ENCODE measurements around the gene RNASEH2B.

The RNASEH2B gene

DNA sequence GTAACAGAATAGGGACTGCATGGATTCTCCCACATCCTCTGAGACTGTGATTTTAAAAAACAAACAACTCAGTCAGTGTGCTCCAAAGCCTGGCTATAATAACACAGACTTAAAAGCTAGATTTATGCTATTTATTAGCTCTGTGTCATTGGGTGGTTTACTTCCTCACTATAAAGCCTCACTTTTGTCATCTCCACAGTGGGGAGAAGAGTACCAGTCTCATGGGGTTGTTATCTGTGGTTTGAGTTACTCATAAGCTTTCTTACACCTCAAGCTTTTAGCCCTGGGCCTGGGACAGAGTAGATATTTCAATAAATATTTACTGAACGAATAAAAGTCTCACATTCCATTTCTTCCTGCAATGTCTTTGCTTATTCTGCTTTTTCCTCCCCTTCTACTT, 5.3 kb downstream of the RNASEH2B start:
- H3K9me3 Mint-ChIP-seq, result no peaks in the 10 kb centered on the region
- H3K4me3 Mint-ChIP-seq, result peak overlapping the region; percentile 50
- ATAC-seq (ENCODE audit: low read depth) (no peak), DNase-seq (ENCODE audit: low spot score in 2 of 2) (no peak)
- H3K36me3 Mint-ChIP-seq, result peaks cover 4% of the 10 kb centered on the region
- peaks cover 59% of the 10 kb centered on the region for H3K4me1 Mint-ChIP-seq
- H3K27me3 Mint-ChIP-seq, result no peaks in the 10 kb centered on the region
- H3K27ac Mint-ChIP-seq, result peak overlapping the region; percentile 98

DNA sequence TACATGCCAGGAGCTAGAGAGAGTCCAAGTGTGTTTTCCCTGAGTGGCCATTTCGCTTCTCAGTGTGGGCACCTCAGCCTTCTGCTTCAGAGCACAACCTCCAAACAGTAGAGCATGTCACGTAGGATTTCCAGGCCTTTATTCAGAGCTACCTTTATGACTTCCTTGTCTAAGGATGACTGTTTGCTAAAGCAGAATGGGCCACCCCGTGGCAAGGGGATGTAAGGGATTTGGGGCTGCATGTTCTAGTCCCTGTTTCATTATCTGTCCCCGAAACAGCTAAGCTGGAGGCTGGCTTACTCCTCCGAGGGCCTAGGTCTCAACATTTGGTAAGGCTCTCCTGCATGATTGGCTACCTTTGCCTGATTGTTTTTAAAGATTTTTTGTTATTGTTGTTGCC, 6.0 kb downstream of the RNASEH2B start:
- H3K4me3 Mint-ChIP-seq, result no peak overlapping the region
- H3K4me1 Mint-ChIP-seq, result peaks cover 62% of the 10 kb centered on the region
- no peaks in the 10 kb centered on the region for H3K9me3 Mint-ChIP-seq
- DNase-seq (ENCODE audit: low spot score in 2 of 2) (no peak), ATAC-seq (ENCODE audit: low read depth) (peak; percentile 25)
- H3K36me3 Mint-ChIP-seq, result peaks cover 4% of the 10 kb centered on the region
- H3K27me3 Mint-ChIP-seq, result no peaks in the 10 kb centered on the region
- peak overlapping the region; percentile 98 for H3K27ac Mint-ChIP-seq

DNA sequence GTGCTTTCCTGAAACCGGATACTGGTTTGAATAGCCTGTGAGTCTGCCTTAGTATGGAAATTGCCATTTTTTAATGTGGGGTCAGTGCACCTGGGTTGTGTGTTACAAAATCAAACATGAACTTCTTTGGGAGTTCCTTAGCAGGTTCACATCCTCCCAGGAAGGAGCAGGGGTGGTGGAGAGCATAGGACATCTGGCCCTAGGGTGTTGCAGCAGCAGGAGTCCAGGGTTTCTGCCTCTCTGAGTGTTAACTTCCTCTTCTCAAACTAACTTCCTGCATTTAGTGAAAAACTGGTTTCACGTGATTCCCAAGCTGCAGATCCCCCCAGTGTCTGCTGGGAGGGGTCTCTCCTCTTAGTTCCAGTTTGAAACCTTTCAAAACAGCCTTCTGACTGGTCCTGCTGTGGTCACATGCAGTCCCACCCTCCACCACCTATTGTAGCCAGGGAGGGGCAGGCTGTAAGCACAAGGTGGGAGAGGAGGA, 7.2 kb downstream of the RNASEH2B start:
- Mint-ChIP-seq H3K4me1 (peaks cover 56% of the 10 kb centered on the region), H3K27ac (peak overlapping the region; percentile 98), H3K4me3 (peak overlapping the region; percentile 83), H3K9me3 (no peaks in the 10 kb centered on the region), H3K27me3 (no peaks in the 10 kb centered on the region), H3K36me3 (peaks cover 10% of the 10 kb centered on the region)
- ATAC-seq (ENCODE audit: low read depth) (peak; percentile 63), DNase-seq (ENCODE audit: low spot score in 2 of 2) (peak in 1 of 2 donors; percentile 27)

DNA sequence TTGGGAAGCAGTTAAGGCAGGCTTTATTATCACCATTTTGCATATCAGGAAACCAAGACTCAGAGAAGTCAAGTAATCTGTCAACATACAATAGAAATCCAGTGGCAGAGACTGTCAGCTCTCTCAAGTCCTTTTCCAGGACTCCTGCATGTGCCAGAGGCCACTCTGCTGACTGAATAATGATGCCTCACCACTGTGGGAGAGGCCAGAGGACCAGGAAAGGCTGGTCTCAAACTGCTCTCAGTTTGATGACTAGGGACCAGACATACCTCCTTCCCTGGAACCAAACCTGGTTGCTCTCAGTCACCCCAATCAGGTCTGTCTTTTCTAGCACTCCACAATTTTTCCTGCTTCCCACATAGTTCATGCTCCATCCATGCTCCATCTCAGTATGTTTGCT, 8.0 kb downstream of the RNASEH2B start:
- no peak for ATAC-seq (ENCODE audit: low read depth)
- peaks cover 18% of the 10 kb centered on the region for H3K36me3 Mint-ChIP-seq
- peaks cover 2% of the 10 kb centered on the region for H3K9me3 Mint-ChIP-seq
- H3K4me1 Mint-ChIP-seq, result peaks cover 52% of the 10 kb centered on the region
- DNase-seq (ENCODE audit: low spot score in 2 of 2), result no peak
- H3K27me3 Mint-ChIP-seq, result no peaks in the 10 kb centered on the region
- H3K27ac Mint-ChIP-seq, result peak overlapping the region; percentile 98
- peak overlapping the region; percentile 83 for H3K4me3 Mint-ChIP-seq

DNA sequence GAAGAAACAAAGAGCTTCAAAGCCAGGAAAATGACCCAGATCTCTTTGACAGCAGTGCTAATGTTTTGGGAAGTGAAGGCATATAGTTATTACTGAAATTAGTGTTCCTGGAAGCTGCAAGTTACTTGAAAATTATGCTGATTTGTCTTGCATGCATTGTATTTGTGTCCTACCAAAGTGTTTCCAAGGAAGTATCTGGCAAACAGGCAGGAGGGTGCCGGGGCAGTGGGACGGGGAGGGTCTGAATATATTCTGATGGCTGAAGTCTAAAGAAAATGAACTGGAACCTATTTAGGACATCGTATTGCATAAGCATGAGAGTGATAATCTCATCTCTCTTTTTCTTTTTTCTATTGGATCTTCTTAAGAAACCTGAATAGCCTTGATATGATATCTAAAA, 9.0 kb downstream of the RNASEH2B start:
- Mint-ChIP-seq H3K27ac (no peak overlapping the region), H3K36me3 (peaks cover 27% of the 10 kb centered on the region), H3K4me1 (peaks cover 53% of the 10 kb centered on the region), H3K4me3 (no peak overlapping the region), H3K27me3 (no peaks in the 10 kb centered on the region), H3K9me3 (peaks cover 3% of the 10 kb centered on the region)
- no peak for DNase-seq (ENCODE audit: low spot score in 2 of 2)
- no peak for ATAC-seq (ENCODE audit: low read depth)

DNA sequence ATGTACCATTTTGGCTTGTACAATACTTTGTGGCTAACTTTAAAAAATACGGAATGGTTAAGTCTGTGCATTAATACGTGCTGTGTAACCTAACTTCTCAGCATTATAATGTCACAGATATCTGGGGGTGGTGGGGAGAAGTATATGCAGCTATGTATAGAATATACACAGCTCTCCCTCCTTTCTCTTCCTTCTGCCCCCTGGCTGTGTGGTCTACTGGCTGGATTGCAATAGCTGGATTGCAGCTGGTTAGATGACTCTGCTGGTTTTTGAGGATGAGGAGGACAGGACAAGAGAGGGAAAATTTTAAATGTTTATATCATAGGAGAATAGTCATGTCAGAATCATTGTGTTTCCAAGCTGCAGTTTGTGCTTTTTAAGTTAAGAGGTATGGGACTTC, 9.7 kb downstream of the RNASEH2B start:
- H3K4me3 Mint-ChIP-seq, result no peak overlapping the region
- peaks cover 50% of the 10 kb centered on the region for H3K4me1 Mint-ChIP-seq
- H3K27ac Mint-ChIP-seq, result no peak overlapping the region
- peaks cover 5% of the 10 kb centered on the region for H3K9me3 Mint-ChIP-seq
- DNase-seq (ENCODE audit: low spot score in 2 of 2) (no peak), ATAC-seq (ENCODE audit: low read depth) (no peak)
- no peaks in the 10 kb centered on the region for H3K27me3 Mint-ChIP-seq
- peaks cover 33% of the 10 kb centered on the region for H3K36me3 Mint-ChIP-seq

DNA sequence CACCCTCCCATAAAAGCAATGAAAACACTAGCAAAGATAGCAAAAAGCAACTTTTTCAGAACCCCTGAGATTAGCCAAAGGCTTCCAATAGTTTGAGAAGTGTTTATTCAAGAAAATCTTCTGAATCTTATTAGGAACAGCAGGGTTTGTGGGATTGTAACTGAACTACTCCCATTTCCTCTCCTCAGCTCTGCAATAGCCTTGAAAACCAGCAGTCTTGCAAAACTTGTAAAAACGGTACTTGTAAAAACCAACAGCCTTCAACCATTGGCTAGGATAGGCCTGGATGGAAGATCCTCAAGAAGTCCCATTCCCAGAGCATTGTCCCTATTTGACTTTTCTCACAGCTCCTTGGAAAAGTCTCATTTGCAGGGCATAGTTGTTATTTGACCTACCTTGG, 12.1 kb downstream of the RNASEH2B start:
- Mint-ChIP-seq H3K36me3 (peaks cover 42% of the 10 kb centered on the region), H3K4me3 (no peak overlapping the region), H3K4me1 (peaks cover 39% of the 10 kb centered on the region), H3K27me3 (no peaks in the 10 kb centered on the region), H3K27ac (no peak overlapping the region), H3K9me3 (peaks cover 6% of the 10 kb centered on the region)
- DNase-seq (ENCODE audit: low spot score in 2 of 2) (no peak), ATAC-seq (ENCODE audit: low read depth) (no peak)

DNA sequence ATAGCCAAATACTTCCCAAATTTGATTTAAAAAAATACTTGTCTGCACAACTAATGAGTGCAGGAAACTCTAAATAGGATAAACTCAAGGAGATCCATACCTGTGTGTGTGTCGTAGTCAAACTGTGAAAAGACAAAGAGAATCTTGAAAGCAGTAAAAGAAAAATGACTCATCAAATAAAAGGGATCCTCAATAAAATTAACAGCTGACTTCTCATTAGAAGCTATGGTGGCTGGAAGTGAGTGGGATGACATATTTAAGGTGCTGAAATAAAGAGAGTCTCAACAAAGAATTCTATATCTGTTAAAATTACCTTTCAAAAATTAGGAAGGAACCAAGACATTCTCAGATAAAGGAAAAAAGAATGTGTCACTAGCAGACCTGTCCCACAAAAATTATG, 13.7 kb downstream of the RNASEH2B start:
- Mint-ChIP-seq H3K4me3 (no peak overlapping the region), H3K27me3 (no peaks in the 10 kb centered on the region), H3K36me3 (peaks cover 42% of the 10 kb centered on the region), H3K9me3 (peaks cover 6% of the 10 kb centered on the region), H3K4me1 (peaks cover 31% of the 10 kb centered on the region), H3K27ac (no peak overlapping the region)
- DNase-seq (ENCODE audit: low spot score in 2 of 2) (no peak), ATAC-seq (ENCODE audit: low read depth) (no peak)

DNA sequence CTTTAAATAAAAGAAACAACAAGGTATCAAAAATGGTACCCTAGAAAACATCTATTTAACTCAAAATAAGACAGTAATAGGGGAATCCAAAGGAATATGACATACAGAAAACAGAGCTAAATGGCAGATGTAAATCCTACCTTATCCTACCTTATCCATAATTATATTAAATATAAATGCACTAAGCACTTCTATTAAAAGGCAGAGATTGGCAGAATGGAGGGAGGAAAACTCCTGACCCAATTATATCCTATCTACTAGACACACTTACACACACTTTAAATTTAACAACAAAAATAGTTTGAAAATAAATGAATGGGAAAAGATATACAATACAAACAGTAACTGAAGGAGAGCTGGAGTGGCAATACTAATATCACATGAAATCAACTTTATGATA, 14.4 kb downstream of the RNASEH2B start:
- H3K27me3 Mint-ChIP-seq, result no peaks in the 10 kb centered on the region
- H3K27ac Mint-ChIP-seq, result no peak overlapping the region
- peaks cover 28% of the 10 kb centered on the region for H3K4me1 Mint-ChIP-seq
- peaks cover 42% of the 10 kb centered on the region for H3K36me3 Mint-ChIP-seq
- DNase-seq (ENCODE audit: low spot score in 2 of 2) (no peak), ATAC-seq (ENCODE audit: low read depth) (no peak)
- H3K9me3 Mint-ChIP-seq, result peaks cover 6% of the 10 kb centered on the region
- H3K4me3 Mint-ChIP-seq, result no peak overlapping the region

DNA sequence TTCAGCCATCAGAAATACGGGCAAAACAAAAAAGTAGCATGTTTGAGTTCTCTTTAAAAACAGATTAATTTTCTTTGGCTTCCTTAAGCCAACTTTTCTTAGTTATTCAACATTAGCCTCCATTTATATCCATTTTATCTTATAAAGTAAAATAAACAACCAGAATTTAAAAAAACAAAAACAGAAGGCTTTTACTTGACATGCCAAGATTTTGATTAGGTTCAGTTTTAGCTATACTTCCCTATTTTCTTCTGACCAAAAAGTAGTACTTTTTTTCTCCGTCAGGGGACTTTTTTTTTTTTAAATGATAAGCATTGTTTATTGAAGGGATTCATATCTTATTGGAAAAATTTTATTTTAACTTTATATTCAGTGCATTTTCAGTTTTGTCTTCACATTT, 18.1 kb downstream of the RNASEH2B start:
- Mint-ChIP-seq H3K4me1 (peaks cover 18% of the 10 kb centered on the region), H3K27me3 (no peaks in the 10 kb centered on the region), H3K27ac (peak overlapping the region; percentile 50), H3K4me3 (no peak overlapping the region), H3K36me3 (peaks cover 43% of the 10 kb centered on the region), H3K9me3 (peaks cover 4% of the 10 kb centered on the region)
- DNase-seq (ENCODE audit: low spot score in 2 of 2), result no peak
- ATAC-seq (ENCODE audit: low read depth), result no peak

DNA sequence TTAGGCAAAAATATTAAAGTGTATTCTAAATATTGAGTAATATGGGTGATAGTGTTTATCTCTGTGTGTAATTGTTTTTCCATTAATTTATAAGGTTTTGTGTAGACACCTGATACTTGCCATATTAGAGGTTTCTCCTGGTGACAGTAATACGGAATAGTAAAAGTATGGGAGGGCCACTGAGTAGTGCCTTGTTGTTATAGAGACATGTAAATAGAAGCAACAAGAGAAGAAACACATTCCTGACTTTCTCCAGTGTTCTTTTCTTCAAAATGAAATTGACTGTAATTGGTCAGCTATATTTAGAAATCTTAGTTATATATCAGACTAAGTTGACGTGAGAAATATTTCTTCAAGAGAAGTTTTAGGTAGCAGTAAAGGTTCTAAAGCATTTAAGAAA, 18.5 kb downstream of the RNASEH2B start:
- DNase-seq (ENCODE audit: low spot score in 2 of 2) (no peak), ATAC-seq (ENCODE audit: low read depth) (no peak)
- Mint-ChIP-seq H3K27me3 (no peaks in the 10 kb centered on the region), H3K4me1 (peaks cover 18% of the 10 kb centered on the region), H3K9me3 (peaks cover 3% of the 10 kb centered on the region), H3K4me3 (no peak overlapping the region), H3K36me3 (peaks cover 43% of the 10 kb centered on the region), H3K27ac (peak overlapping the region; percentile 50)

DNA sequence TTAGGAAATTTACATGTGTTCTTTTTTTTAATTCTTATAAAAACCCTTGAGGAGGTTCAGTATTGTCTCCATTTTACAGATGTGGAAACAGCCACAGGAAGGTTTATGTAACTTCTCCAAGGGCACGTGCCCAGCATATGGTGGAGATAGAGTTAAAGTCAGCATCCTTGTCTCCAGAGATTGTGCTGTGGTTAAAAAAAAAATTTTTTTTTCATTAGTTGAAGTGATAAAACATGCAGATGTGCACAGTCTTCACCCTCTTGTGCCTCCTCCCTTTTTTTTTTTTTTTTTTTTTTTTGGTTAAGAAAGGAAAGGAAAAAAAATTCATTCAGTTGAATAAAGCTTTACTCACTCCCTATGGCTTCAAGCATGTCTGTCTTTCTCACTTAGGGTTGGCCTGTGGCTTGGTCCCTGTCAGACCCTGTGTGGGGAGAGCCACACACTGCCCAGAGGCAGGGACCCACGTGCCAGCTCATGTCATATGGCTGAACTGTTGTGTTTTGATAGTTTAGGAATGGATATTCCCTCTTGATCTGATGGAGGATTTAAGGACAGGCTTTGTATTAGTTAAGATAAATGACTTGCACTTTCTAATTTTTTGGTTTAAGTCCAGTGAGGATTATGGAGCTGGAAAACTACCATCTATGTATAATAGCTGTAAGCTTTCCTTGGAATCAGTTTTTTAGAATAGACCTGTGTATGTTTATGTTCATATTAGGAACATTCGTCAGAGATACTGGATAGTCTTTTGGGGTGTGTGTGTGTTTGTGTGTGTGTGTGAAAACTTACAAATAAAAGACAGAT, 19.3 kb downstream of the RNASEH2B start:
- no peak for DNase-seq (ENCODE audit: low spot score in 2 of 2)
- Mint-ChIP-seq H3K36me3 (peaks cover 41% of the 10 kb centered on the region), H3K27me3 (no peaks in the 10 kb centered on the region), H3K4me1 (peaks cover 18% of the 10 kb centered on the region), H3K4me3 (no peak overlapping the region), H3K27ac (no peak overlapping the region), H3K9me3 (peaks cover 3% of the 10 kb centered on the region)
- no peak for ATAC-seq (ENCODE audit: low read depth)

DNA sequence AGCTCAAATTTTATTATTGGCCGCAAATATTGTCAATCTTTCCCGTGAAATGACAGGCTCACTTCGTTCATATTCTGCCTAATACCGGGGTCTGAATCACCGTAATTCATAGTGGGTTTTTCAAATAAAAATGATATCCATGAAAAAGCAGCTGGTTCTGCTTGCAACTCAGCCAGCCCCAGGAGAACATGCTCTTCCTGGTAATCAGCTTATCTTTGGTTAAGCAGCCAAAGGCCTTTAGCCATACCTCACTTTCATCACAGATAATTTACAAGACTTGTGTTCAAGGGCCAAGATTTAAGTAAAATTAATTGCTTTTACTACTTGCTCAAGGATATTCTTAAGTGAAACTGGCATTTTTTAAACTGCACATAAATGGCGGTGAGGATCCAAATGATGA, 22.5 kb downstream of the RNASEH2B start:
- no peaks in the 10 kb centered on the region for H3K9me3 Mint-ChIP-seq
- ATAC-seq (ENCODE audit: low read depth), result no peak
- no peaks in the 10 kb centered on the region for H3K27me3 Mint-ChIP-seq
- peaks cover 17% of the 10 kb centered on the region for H3K4me1 Mint-ChIP-seq
- no peak overlapping the region for H3K4me3 Mint-ChIP-seq
- no peak for DNase-seq (ENCODE audit: low spot score in 2 of 2)
- H3K36me3 Mint-ChIP-seq, result peaks cover 52% of the 10 kb centered on the region
- no peak overlapping the region for H3K27ac Mint-ChIP-seq

DNA sequence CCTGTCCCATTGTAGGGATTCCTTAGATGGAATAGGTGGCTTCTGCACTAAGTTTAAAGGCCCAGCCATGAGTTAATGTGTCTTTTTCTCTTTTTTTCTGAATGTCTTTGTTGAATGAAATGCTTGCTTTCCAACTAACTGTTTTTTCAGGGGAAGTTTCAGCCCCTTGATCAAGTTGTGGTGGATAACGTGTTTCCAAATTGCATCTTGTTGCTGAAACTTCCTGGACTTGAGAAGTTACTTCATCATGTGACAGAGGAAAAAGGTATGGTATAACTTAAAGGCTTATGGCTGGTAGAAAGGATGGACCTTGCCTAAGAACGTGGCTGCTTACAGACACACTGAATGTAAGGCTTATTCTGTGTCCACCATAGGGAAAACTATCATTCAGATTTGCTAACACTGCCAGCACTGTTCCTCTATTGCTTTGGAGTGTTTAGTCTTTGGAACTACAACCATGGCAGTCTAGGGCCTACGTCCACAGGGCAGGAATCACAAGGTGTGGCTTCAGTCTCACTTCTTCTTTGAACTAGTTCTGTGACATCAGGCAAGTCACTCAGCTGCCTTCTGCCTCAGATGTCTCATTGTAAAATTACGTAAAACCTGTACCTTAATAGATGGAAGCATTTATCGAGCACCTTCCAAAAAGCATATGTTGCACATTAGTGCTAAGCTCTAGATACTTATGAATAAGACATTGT, 25.3 kb downstream of the RNASEH2B start:
- DNase-seq (ENCODE audit: low spot score in 2 of 2), result no peak
- peaks cover 7% of the 10 kb centered on the region for H3K4me1 Mint-ChIP-seq
- H3K27ac Mint-ChIP-seq, result no peak overlapping the region
- H3K36me3 Mint-ChIP-seq, result peaks cover 55% of the 10 kb centered on the region
- ATAC-seq (ENCODE audit: low read depth), result no peak
- H3K27me3 Mint-ChIP-seq, result no peaks in the 10 kb centered on the region
- no peaks in the 10 kb centered on the region for H3K9me3 Mint-ChIP-seq
- no peak overlapping the region for H3K4me3 Mint-ChIP-seq
